Neural cell (in vitro differentiated cells): ENCODE data around the gene LMAN2. TPM values are rescaled to one million over a fixed set of nuclear protein-coding genes. Genes with fewer than 3 reads are reported as not detected.
A peak's percentile ranks its signal among the peaks of the same experiment; 100 is the strongest.

Experiments used
- H2AFZ ChIP-seq: fragments of 200-600, 300-800 bp; sonication (generic), shearing (Covaris generic); 2 replicates; pipeline ENCODE4 v1.6.0; 2014; ENCODE audit warnings: low read depth, mild to moderate bottlenecking, antibody characterized with exemption, low read length, moderate library complexity
- H3F3A ChIP-seq: fragments of 200-600 bp; shearing (Covaris generic); 2 replicates; pipeline ENCODE4 v1.6.1; 2016; ENCODE audit warnings: mild to moderate bottlenecking, moderate library complexity, mixed read lengths, antibody characterized with exemption, low read length; ENCODE audit not compliant: insufficient read depth, poor library complexity, severe bottlenecking
- H3K27ac ChIP-seq: fragments of 200-600, 300-800 bp; sonication (generic), shearing (Covaris generic); 2 replicates; pipeline ENCODE4 v1.5.1; 2014; ENCODE audit warnings: mild to moderate bottlenecking, low read length, moderate library complexity
- H3K27me3 ChIP-seq: fragments of 300-800, 200-600 bp; sonication (generic), shearing (Covaris generic); 2 replicates; pipeline ENCODE4 v1.6.0; 2014; ENCODE audit warnings: mild to moderate bottlenecking, low read depth, low read length, moderate library complexity; ENCODE audit not compliant: insufficient read depth
- H3K36me3 ChIP-seq: fragments of 300-800, 200-600 bp; sonication (generic), shearing (Covaris generic); 2 replicates; pipeline ENCODE4 v1.5.1; 2014; ENCODE audit warnings: mild to moderate bottlenecking, antibody characterized with exemption, low read length, moderate library complexity; ENCODE audit not compliant: insufficient read depth
- H3K4me2 ChIP-seq: fragments of 300-800, 200-600 bp; sonication (generic), shearing (Covaris generic); 2 replicates; pipeline ENCODE4 v1.6.0; 2014; ENCODE audit warnings: mild to moderate bottlenecking, low read length
- H3K4me3 ChIP-seq: fragments of 300-800, 200-600 bp; sonication (generic), shearing (Covaris generic); 2 replicates; pipeline ENCODE4 v1.5.1; 2014; ENCODE audit warnings: mild to moderate bottlenecking, low read length, moderate library complexity
- H3K79me2 ChIP-seq: fragments of 200-600 bp; shearing (Covaris generic); replicated peaks from 2 replicates; pipeline ENCODE4 v1.6.0; 2014; ENCODE audit warnings: mild to moderate bottlenecking, low read length, moderate library complexity; ENCODE audit not compliant: insufficient read depth
- H3K9ac ChIP-seq: fragments of 300-800, 200-600 bp; sonication (generic), shearing (Covaris generic); 2 replicates; pipeline ENCODE4 v1.6.1; 2016; ENCODE audit warnings: mild to moderate bottlenecking, low read length, mixed read lengths
- H3K9me2 ChIP-seq: fragments of 200-600 bp; shearing (Covaris generic); 2 replicates; pipeline ENCODE4 v1.6.1; 2016; ENCODE audit warnings: mild to moderate bottlenecking, low read length, mixed read lengths; ENCODE audit not compliant: insufficient read depth
- H3K9me3 ChIP-seq: fragments of 200-600, 300-800 bp; sonication (generic), shearing (Covaris generic); 2 replicates; pipeline ENCODE4 v1.6.1; 2016; ENCODE audit warnings: mild to moderate bottlenecking, mixed run types, low read length, moderate library complexity, mixed read lengths
- H4K20me1 ChIP-seq: fragments of 200-600 bp; shearing (Covaris generic); 2 replicates; pipeline ENCODE4 v1.6.1; 2016; ENCODE audit warnings: mild to moderate bottlenecking, mixed run types; ENCODE audit not compliant: insufficient read depth
- EP300 ChIP-seq: fragments of 450-650 bp; conservative IDR thresholded peaks from 2 replicates; pipeline ENCODE4 v1.6.1; 2014; ENCODE audit warnings: antibody characterized with exemption, mild to moderate bottlenecking, moderate library complexity; ENCODE audit not compliant: poor library complexity, severe bottlenecking
- EZH2 ChIP-seq: fragments of 200-600, 300-800 bp; shearing (Covaris generic), sonication (generic); IDR thresholded peaks from 2 replicates; pipeline ENCODE4 v1.6.1; 2014; ENCODE audit warnings: antibody characterized with exemption, low read length, borderline replicate concordance, mild to moderate bottlenecking; ENCODE audit not compliant: insufficient read depth, poor library complexity, severe bottlenecking
- MXI1 ChIP-seq: fragments of 450-650 bp; conservative IDR thresholded peaks from 2 replicates; pipeline ENCODE4 v1.6.1; 2014; ENCODE audit warnings: antibody characterized with exemption, mild to moderate bottlenecking; ENCODE audit not compliant: poor library complexity, severe bottlenecking
- POLR2AphosphoS5 ChIP-seq: IDR thresholded peaks from 2 replicates; pipeline ENCODE4 v1.6.1; 2012
- RAD21 ChIP-seq: fragments of 450-650 bp; conservative IDR thresholded peaks from 2 replicates; pipeline ENCODE4 v1.6.1; 2014; ENCODE audit warnings: antibody characterized with exemption, mild to moderate bottlenecking, moderate library complexity
- REST ChIP-seq: IDR thresholded peaks from 2 replicates; pipeline ENCODE4 v1.6.1; 2012; ENCODE audit warnings: borderline replicate concordance
- SMC3 ChIP-seq: fragments of 450-650 bp; conservative IDR thresholded peaks from 2 replicates; pipeline ENCODE4 v1.6.1; 2014; ENCODE audit warnings: antibody characterized with exemption, mild to moderate bottlenecking, moderate library complexity; ENCODE audit not compliant: poor library complexity
- TAF1 ChIP-seq: IDR thresholded peaks from 2 replicates; pipeline ENCODE4 v1.6.1; 2012; ENCODE audit warnings: low read depth
- polyA plus RNA-seq: library from polyadenylated mRNA; depleted of rRNA; stranded (reverse); fragments of >200 nt; gene quantifications from 2 replicates; pipeline ENCODE4 v1.2.3, GENCODE V29; 2014
- TF ChIP-seq, protein P1 (sequence below): fragments of 450-650 bp; IDR thresholded peaks from 2 replicates; pipeline ENCODE4 v1.5.1; 2014; ENCODE audit warnings: antibody characterized with exemption, mild to moderate bottlenecking, moderate library complexity; ENCODE audit not compliant: poor library complexity, severe bottlenecking

LMAN2 gene
- polyA plus RNA-seq, 1 donor from 2014 or later, result 155 TPM

DNA sequence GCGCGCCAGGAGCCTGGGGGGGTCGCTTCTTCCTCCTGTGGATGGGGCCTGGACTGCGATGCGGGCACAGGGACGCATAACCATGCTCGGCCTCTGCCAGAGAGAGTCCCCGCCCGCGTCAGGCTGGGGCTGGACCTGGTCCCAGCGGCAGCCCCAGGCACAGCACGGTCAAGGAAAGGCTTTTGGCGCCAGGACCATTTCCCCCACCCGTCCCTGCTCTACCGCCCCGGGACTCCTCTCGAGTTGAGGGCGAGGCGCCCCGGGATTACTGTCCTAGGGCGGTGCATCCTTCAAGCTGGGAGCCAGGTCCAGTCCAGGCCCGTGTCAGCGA, 40.1 kb downstream of the LMAN2 start:
- H3F3A ChIP-seq, result no peaks in the 10 kb centered on the region
- no peaks in the 10 kb centered on the region for H3K79me2 ChIP-seq
- TF ChIP-seq EZH2, result no peak
- H3K4me2 ChIP-seq, result peak overlapping the region; percentile 96
- H4K20me1 ChIP-seq, result no peaks in the 10 kb centered on the region
- no peak overlapping the region for H2AFZ ChIP-seq
- no peaks in the 10 kb centered on the region for H3K9me2 ChIP-seq
- peak overlapping the region; percentile 93 for H3K4me3 ChIP-seq
- H3K9me3 ChIP-seq, result no peaks in the 10 kb centered on the region
- H3K36me3 ChIP-seq, result no peaks in the 10 kb centered on the region
- peak overlapping the region; percentile 22 for H3K9ac ChIP-seq
- no peaks in the 10 kb centered on the region for H3K27me3 ChIP-seq
- H3K27ac ChIP-seq, result no peak overlapping the region

- TF ChIP-seq REST, result no peak
- TF ChIP-seq, protein P1, sequence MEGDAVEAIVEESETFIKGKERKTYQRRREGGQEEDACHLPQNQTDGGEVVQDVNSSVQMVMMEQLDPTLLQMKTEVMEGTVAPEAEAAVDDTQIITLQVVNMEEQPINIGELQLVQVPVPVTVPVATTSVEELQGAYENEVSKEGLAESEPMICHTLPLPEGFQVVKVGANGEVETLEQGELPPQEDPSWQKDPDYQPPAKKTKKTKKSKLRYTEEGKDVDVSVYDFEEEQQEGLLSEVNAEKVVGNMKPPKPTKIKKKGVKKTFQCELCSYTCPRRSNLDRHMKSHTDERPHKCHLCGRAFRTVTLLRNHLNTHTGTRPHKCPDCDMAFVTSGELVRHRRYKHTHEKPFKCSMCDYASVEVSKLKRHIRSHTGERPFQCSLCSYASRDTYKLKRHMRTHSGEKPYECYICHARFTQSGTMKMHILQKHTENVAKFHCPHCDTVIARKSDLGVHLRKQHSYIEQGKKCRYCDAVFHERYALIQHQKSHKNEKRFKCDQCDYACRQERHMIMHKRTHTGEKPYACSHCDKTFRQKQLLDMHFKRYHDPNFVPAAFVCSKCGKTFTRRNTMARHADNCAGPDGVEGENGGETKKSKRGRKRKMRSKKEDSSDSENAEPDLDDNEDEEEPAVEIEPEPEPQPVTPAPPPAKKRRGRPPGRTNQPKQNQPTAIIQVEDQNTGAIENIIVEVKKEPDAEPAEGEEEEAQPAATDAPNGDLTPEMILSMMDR, result no peak
- no peak for TF ChIP-seq EZH2
- TF ChIP-seq TAF1, result no peak
- TF ChIP-seq POLR2AphosphoS5, result no peak
- TF ChIP-seq RAD21, result no peak
- TF ChIP-seq SMC3, result no peak
- no peak for TF ChIP-seq MXI1
- TF ChIP-seq EP300, result no peak
- H3K79me2 ChIP-seq, result no peaks in the 10 kb centered on the region
- H3K9ac ChIP-seq, result no peak overlapping the region
- no peaks in the 10 kb centered on the region for H3K36me3 ChIP-seq
- H2AFZ ChIP-seq, result no peak overlapping the region
- H3K27ac ChIP-seq, result no peak overlapping the region
- no peaks in the 10 kb centered on the region for H3K9me2 ChIP-seq
- no peaks in the 10 kb centered on the region for H4K20me1 ChIP-seq
- no peaks in the 10 kb centered on the region for H3F3A ChIP-seq
- H3K27me3 ChIP-seq, result no peaks in the 10 kb centered on the region
- peak overlapping the region; percentile 93 for H3K4me3 ChIP-seq
- no peaks in the 10 kb centered on the region for H3K9me3 ChIP-seq
- H3K4me2 ChIP-seq, result no peak overlapping the region
Observed at GRCh38 chr5:177310757-177311391, 40.6 kb downstream of the LMAN2 start.
